H9 (cell line): ENCODE results near the gene CA7. TPM values are rescaled to one million over a fixed set of nuclear protein-coding genes. Genes with fewer than 3 reads are reported as not detected.
"Not testable (repeated sequence)": the region's sequence is repeated elsewhere in the genome, so short reads cannot be mapped to it uniquely, and the experiment has no call there.

Experiments used
- DNase-seq: peaks from one replicate; pipeline ENCODE4 v3.0.0-alpha.2; 2017
- H2AFZ ChIP-seq: one replicate; pipeline ENCODE4 v1.6.1; 2013; ENCODE audit warnings: mild to moderate bottlenecking, low read length, control low read depth, moderate library complexity
- H2AK5ac ChIP-seq: 2 replicates; pipeline ENCODE4 v1.6.1; 2013; ENCODE audit warnings: low read length, control low read depth, mixed read lengths; ENCODE audit not compliant: insufficient read length
- H2BK120ac ChIP-seq: one replicate; pipeline ENCODE4 v1.6.1; 2013; ENCODE audit warnings: low read depth, mild to moderate bottlenecking, low read length, control low read depth, inconsistent platforms; ENCODE audit not compliant: poor library complexity, severe bottlenecking
- H2BK12ac ChIP-seq: 2 replicates; pipeline ENCODE4 v1.6.1; 2013; ENCODE audit warnings: low read length, control low read depth, mixed read lengths, low read depth; ENCODE audit not compliant: insufficient read length
- H2BK15ac ChIP-seq: 2 replicates; pipeline ENCODE4 v1.6.1; 2013; ENCODE audit warnings: low read depth, low read length, control low read depth
- H2BK20ac ChIP-seq: one replicate; pipeline ENCODE4 v1.6.1; 2013; ENCODE audit warnings: low read depth, mild to moderate bottlenecking, low read length, control low read depth, inconsistent platforms; ENCODE audit not compliant: poor library complexity, severe bottlenecking
- H2BK5ac ChIP-seq: 2 replicates; pipeline ENCODE4 v1.6.1; 2013; ENCODE audit warnings: low read length, control low read depth, mixed read lengths; ENCODE audit not compliant: insufficient read length
- H3K14ac ChIP-seq: 2 replicates; pipeline ENCODE4 v1.6.1; 2013; ENCODE audit warnings: low read length, control low read depth; ENCODE audit not compliant: insufficient read depth
- H3K18ac ChIP-seq: 2 replicates; pipeline ENCODE4 v1.6.1; 2013; ENCODE audit warnings: low read depth, mild to moderate bottlenecking, mixed read lengths, low read length, control low read depth; ENCODE audit not compliant: insufficient read length
- H3K23ac ChIP-seq: 2 replicates; pipeline ENCODE4 v1.6.1; 2013; ENCODE audit warnings: low read length, control low read depth, mixed read lengths, low read depth; ENCODE audit not compliant: insufficient read length
- H3K23me2 ChIP-seq: 2 replicates; pipeline ENCODE4 v1.6.1; 2013; ENCODE audit warnings: low read depth, mild to moderate bottlenecking, mixed read lengths, low read length, control low read depth; ENCODE audit not compliant: insufficient read length, poor library complexity, severe bottlenecking
- H3K27ac ChIP-seq: 2 replicates; pipeline ENCODE4 v1.5.1; 2013; ENCODE audit warnings: low read length, control low read depth, mixed read lengths, low read depth; ENCODE audit not compliant: insufficient read length
- H3K27me3 ChIP-seq: 2 replicates; pipeline ENCODE4 v1.6.1; 2013; ENCODE audit warnings: low read length, control low read depth, inconsistent platforms; ENCODE audit not compliant: insufficient read depth
- H3K4ac ChIP-seq: 2 replicates; pipeline ENCODE4 v1.6.1; 2013; ENCODE audit warnings: low read depth, mild to moderate bottlenecking, control low read depth, inconsistent platforms, low read length, moderate library complexity
- H3K4me1 ChIP-seq: 2 replicates; pipeline ENCODE4 v1.6.1; 2013; ENCODE audit warnings: low read length, control low read depth, inconsistent platforms; ENCODE audit not compliant: insufficient read depth
- H3K4me2 ChIP-seq: 2 replicates; pipeline ENCODE4 v1.6.1; 2013; ENCODE audit warnings: low read length, control low read depth, mixed read lengths; ENCODE audit not compliant: insufficient read length, insufficient read depth
- H3K56ac ChIP-seq: 2 replicates; pipeline ENCODE4 v1.6.1; 2013; ENCODE audit warnings: low read depth, mild to moderate bottlenecking, mixed read lengths, low read length, control low read depth; ENCODE audit not compliant: insufficient read length
- H3K79me1 ChIP-seq: 2 replicates; pipeline ENCODE4 v1.6.1; 2013; ENCODE audit warnings: low read depth, mild to moderate bottlenecking, moderate library complexity, low read length, control low read depth, inconsistent platforms; ENCODE audit not compliant: insufficient read depth, poor library complexity, severe bottlenecking
- H3K79me2 ChIP-seq: 2 replicates; pipeline ENCODE4 v1.6.1; 2013; ENCODE audit warnings: low read length, control low read depth, inconsistent platforms; ENCODE audit not compliant: insufficient read depth
- H3K9ac ChIP-seq: 2 replicates; pipeline ENCODE4 v1.6.1; 2013; ENCODE audit warnings: low read length, control low read depth, mixed read lengths; ENCODE audit not compliant: insufficient read length; ENCODE audit errors: extremely low read depth
- H3K9me3 ChIP-seq: one replicate; pipeline ENCODE4 v1.6.1; 2013; ENCODE audit warnings: low read depth, low read length, inconsistent platforms; ENCODE audit not compliant: control insufficient read depth
- H3T11ph ChIP-seq: one replicate; pipeline ENCODE4 v1.6.1; 2013; ENCODE audit warnings: mild to moderate bottlenecking, low read length, control low read depth, inconsistent platforms
- H4K20me1 ChIP-seq: one replicate; pipeline ENCODE4 v1.6.1; 2013; ENCODE audit not compliant: control insufficient read depth, insufficient read length, insufficient read depth
- H4K5ac ChIP-seq: 2 replicates; pipeline ENCODE4 v1.6.1; 2013; ENCODE audit warnings: low read depth, mild to moderate bottlenecking, mixed read lengths, low read length, control low read depth; ENCODE audit not compliant: insufficient read length
- H4K8ac ChIP-seq: replicated peaks from 2 replicates; pipeline ENCODE4 v1.6.1; 2013; ENCODE audit warnings: low read length, control low read depth, mixed read lengths, low read depth; ENCODE audit not compliant: insufficient read length
- H4K91ac ChIP-seq: 2 replicates; pipeline ENCODE4 v1.6.1; 2013; ENCODE audit warnings: low read depth, mild to moderate bottlenecking, moderate library complexity, mixed read lengths, low read length, control low read depth; ENCODE audit not compliant: insufficient read length
- H3K27ac Mint-ChIP-seq, 3 experiments: 2 replicates in 2 of 3; 3 replicates in 1 of 3; pipeline ENCODE4 v1.8.0; 2020 to 2021; ENCODE audit warnings: mixed read lengths in 3 of 3, mild to moderate bottlenecking in 1 of 3, moderate library complexity in 1 of 3
- H3K27me3 Mint-ChIP-seq: 2 replicates; pipeline ENCODE4 v1.8.0; 2021; ENCODE audit warnings: low read depth, mild to moderate bottlenecking, moderate library complexity, mixed read lengths
- H3K36me3 Mint-ChIP-seq, 3 experiments: 2 replicates in 2 of 3; 3 replicates in 1 of 3; pipeline ENCODE4 v1.8.0; 2020 to 2021; ENCODE audit warnings: low read depth in 3 of 3, mixed read lengths in 3 of 3; ENCODE audit not compliant: insufficient read depth in 1 of 3
- H3K4me1 Mint-ChIP-seq, 2 experiments: 2 replicates each; pipeline ENCODE4 v1.8.0; 2020; ENCODE audit warnings: mixed read lengths in 2 of 2
- H3K4me3 Mint-ChIP-seq, 2 experiments: 2 replicates in 1 of 2; 3 replicates in 1 of 2; pipeline ENCODE4 v1.8.0; 2020 to 2021; ENCODE audit warnings: mild to moderate bottlenecking in 2 of 2, mixed read lengths in 2 of 2, moderate library complexity in 1 of 2
- H3K9me3 Mint-ChIP-seq, 2 experiments: 2 replicates in 1 of 2; 3 replicates in 1 of 2; pipeline ENCODE4 v1.8.0; 2020; ENCODE audit warnings: mild to moderate bottlenecking in 2 of 2, mixed read lengths in 2 of 2, moderate library complexity in 1 of 2
- WGBS: extraction: QIAGEN DNeasy Blood & Tissue Kit; methylation state at CpG from one replicate; pipeline ENCODE4 v1.1.7; 2013; ENCODE audit warnings: missing lambda C conversion rate, low lambda C conversion rate, mixed read lengths; ENCODE audit not compliant: insufficient read length; ENCODE audit errors: extremely low coverage; 5-methylcytosine and 5-hydroxymethylcytosine counted together
- total RNA-seq: library from RNA; stranded (reverse); gene quantifications from 2 replicates; pipeline ENCODE4 v1.2.1, GENCODE V29; 2021
- TF ChIP-seq, protein P1 (sequence below): fragments of 200-600 bp; sonication (generic); conservative IDR thresholded peaks from 3 replicates; pipeline ENCODE4 v1.8.0; 2021; ENCODE audit warnings: antibody characterized with exemption, mild to moderate bottlenecking

The CA7 gene
- total RNA-seq, 1 experiment from 2014 or later = 0.81 TPM

DNA sequence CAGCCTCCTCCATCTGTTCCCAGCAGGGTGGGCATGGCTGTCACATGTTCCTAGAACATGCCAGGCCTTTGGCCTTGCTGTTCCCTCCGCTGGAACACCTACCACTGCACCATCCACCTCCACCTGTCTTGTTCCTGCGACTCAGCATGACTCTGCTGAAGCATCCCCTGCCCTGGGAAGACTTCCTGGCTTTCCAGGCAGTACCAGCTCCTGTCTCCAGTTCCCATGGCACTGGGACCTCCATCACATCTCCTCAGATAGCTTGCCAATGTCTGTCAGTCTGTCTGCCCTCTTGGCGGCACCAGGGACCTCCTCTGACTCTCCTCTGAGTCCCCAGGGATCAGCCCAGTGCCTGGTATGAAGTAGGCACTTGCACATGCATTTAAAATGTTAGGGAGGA, 51.8 kb downstream of the CA7 start:
- H4K91ac ChIP-seq = no peak overlapping the region
- no peak overlapping the region for H2BK15ac ChIP-seq
- H2AK5ac ChIP-seq = no peak overlapping the region
- H3K23ac ChIP-seq = no peak overlapping the region
- no peaks in the 10 kb centered on the region for H3K23me2 ChIP-seq
- H3K4me2 ChIP-seq = no peak overlapping the region
- TF ChIP-seq, protein P1, sequence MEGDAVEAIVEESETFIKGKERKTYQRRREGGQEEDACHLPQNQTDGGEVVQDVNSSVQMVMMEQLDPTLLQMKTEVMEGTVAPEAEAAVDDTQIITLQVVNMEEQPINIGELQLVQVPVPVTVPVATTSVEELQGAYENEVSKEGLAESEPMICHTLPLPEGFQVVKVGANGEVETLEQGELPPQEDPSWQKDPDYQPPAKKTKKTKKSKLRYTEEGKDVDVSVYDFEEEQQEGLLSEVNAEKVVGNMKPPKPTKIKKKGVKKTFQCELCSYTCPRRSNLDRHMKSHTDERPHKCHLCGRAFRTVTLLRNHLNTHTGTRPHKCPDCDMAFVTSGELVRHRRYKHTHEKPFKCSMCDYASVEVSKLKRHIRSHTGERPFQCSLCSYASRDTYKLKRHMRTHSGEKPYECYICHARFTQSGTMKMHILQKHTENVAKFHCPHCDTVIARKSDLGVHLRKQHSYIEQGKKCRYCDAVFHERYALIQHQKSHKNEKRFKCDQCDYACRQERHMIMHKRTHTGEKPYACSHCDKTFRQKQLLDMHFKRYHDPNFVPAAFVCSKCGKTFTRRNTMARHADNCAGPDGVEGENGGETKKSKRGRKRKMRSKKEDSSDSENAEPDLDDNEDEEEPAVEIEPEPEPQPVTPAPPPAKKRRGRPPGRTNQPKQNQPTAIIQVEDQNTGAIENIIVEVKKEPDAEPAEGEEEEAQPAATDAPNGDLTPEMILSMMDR = no peak
- peaks cover 7% of the 10 kb centered on the region for H3K27me3 Mint-ChIP-seq
- H4K8ac ChIP-seq = no peak overlapping the region
- H2BK120ac ChIP-seq = no peak overlapping the region
- peaks cover 4% of the 10 kb centered on the region for H4K20me1 ChIP-seq
- no peak overlapping the region; a peak in 2 of 7 replicates for H3K27ac Mint-ChIP-seq
- DNase-seq = no peak
- no peak overlapping the region for H2BK5ac ChIP-seq
- no peak overlapping the region for H2BK20ac ChIP-seq
- H3K14ac ChIP-seq = no peak overlapping the region
- no peak overlapping the region for H3K9ac ChIP-seq
- H4K5ac ChIP-seq = no peak overlapping the region
- WGBS = no CpG with 5 or more reads among the region's 3 CpGs
- no peak overlapping the region for H3K4me3 Mint-ChIP-seq
- H3T11ph ChIP-seq = no peak overlapping the region
- H3K9me3 Mint-ChIP-seq = no peaks in the 10 kb centered on the region
- no peak overlapping the region for H2AFZ ChIP-seq
- H3K36me3 Mint-ChIP-seq = peaks cover 0 to 6% (median 0%) of the 10 kb centered on the region in 3 experiments; a peak in 2 of 7 replicates
- no peaks in the 10 kb centered on the region for H3K4me1 ChIP-seq
- no peak overlapping the region for H3K4ac ChIP-seq
- H3K56ac ChIP-seq = no peak overlapping the region
- H3K79me1 ChIP-seq = no peaks in the 10 kb centered on the region
- H2BK12ac ChIP-seq = no peak overlapping the region
- no peaks in the 10 kb centered on the region for H3K9me3 ChIP-seq
- H3K79me2 ChIP-seq = no peaks in the 10 kb centered on the region
- no peaks in the 10 kb centered on the region for H3K27me3 ChIP-seq
- H3K4me1 Mint-ChIP-seq = peaks cover 12 to 16% of the 10 kb centered on the region in 2 experiments
- no peak overlapping the region for H3K27ac ChIP-seq
- H3K18ac ChIP-seq = no peak overlapping the region

DNA sequence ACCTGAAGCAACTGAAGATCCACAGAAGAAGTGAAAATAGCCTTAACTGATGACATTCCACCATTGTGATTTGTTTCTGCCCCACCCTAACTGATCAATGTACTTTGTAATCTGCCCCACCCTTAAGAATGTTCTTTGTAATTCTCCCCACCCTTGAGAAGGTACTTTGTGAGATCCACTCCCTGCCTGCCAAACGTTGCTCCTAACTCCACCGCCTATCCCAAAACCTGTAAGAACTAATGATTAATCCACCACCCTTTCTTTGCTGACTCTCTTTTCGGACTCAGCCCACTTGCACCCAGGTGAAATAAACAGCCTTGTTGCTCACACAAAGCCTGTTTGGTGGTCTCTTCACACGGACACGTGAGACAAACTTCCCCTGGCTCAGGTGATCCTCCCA, 52.5 kb downstream of the CA7 start:
- H4K8ac ChIP-seq, H3K4me2 ChIP-seq, DNase-seq, H3K4me3 Mint-ChIP-seq, H2AK5ac ChIP-seq, H3K14ac ChIP-seq, H4K91ac ChIP-seq, H3K18ac ChIP-seq, H3K79me2 ChIP-seq, H3K27ac Mint-ChIP-seq, H4K20me1 ChIP-seq, H3K79me1 ChIP-seq, H3K9ac ChIP-seq, H2BK20ac ChIP-seq, H3K27ac ChIP-seq, H3K27me3 Mint-ChIP-seq, H3K23ac ChIP-seq, H4K5ac ChIP-seq, H2BK5ac ChIP-seq, H3K23me2 ChIP-seq, H3K27me3 ChIP-seq, H3K4me1 ChIP-seq, H3K9me3 Mint-ChIP-seq, H3K9me3 ChIP-seq, H3K56ac ChIP-seq, H2BK15ac ChIP-seq, H2BK12ac ChIP-seq, H3K4ac ChIP-seq, H3K36me3 Mint-ChIP-seq, H3T11ph ChIP-seq, H2AFZ ChIP-seq, H2BK120ac ChIP-seq: not testable (repeated sequence)
- no CpG with 5 or more reads among the region's 5 CpGs for WGBS
- peaks cover 12 to 16% of the 10 kb centered on the region in 2 experiments for H3K4me1 Mint-ChIP-seq
